ENCODE results near the gene TMEM120A. TPM values are rescaled to one million over a fixed set of nuclear protein-coding genes. Genes with fewer than 3 reads are reported as not detected.

The TMEM120A gene
- total RNA-seq, 1 donor from 2014 or later = 21.3 TPM

DNA sequence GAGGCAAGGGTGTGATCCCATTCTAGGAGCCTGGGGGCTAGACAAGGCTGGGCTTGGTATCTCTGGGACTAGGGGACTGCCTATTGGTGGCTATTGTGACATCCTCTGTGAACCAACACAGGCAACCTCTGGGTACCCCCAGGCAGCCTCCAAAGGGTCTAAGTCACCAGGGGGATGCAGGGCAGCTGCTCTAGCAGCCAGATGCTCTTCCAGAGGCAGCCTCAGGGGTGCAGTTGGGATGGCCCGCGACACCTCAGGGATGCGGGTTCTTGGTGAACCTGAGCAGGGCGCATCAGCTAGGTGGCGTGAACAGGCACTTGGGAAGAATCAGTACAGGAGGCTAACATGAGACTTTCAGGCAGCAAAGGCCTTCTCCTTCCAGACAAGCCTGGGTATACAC lies 1.6 kb upstream of the TMEM120A start:
- intact Hi-C loops (cut with micrococcal nuclease) = no loop called here

DNA sequence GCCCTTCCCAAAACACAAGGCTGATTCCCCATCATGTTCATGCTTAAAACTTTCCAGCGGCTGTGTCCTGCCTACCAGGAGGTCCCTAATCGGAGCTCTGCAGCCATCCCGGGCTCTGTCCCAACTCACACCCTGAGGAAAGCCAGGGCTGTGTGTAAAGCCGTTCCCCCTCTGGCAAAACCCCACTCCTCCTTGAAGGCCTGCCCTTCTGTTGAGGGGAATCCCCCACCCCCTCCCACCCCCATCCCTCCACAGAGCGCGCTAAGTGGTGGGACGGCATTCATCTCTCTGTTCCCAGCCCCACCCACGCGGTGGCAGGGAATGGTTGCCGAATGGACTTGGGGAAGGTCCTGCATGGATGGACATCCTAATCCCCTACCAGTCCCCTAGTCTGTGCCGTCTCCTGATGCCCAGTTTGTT lies 667 bp upstream of the TMEM120A start:
- intact Hi-C loops (cut with micrococcal nuclease) = no loop called here

GRCh38 chr7:75993689-75994387 lies 557 bp downstream of the TMEM120A start:
- intact Hi-C loops (cut with micrococcal nuclease) = loop anchor here (1.0 kb wide), 2 partner anchors 53 to 79 kb away; partner anchors contain the start of genes POR and STYXL1

DNA sequence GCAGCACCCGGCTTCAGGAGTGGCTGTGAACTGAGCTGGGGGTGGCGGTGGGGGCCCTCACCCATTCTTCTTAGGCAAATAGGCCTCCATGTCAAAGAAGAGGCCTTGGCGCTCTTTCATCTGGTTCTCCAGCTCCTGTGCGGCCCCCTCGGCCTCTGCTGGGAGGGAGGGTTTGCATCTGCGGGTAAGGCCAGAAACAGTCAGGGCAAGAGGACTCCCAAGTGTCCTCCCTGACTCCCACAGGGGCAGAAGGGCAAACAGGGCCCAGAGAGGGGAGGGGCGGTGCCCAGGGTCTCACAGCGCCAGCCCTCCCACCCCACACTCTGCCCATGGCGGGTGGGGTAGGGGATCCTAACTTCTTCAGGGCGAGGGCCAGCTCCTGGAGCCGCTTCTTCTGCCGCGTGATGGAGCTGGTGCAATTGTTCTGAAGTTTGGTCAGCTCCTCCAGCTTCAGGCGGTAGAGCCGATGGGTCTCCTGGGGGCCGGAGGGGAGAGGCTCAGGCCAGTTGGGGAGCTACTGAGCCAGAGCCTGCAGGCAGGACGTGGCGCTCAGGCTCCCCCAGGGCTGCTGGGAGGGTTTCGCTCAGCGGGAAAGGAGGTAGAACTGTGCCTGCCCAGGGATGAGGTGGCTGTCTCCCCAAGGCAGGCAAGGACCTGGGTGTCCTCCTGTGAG lies 2.2 kb downstream of the TMEM120A start:
- intact Hi-C loops (cut with micrococcal nuclease) = no loop called here

DNA sequence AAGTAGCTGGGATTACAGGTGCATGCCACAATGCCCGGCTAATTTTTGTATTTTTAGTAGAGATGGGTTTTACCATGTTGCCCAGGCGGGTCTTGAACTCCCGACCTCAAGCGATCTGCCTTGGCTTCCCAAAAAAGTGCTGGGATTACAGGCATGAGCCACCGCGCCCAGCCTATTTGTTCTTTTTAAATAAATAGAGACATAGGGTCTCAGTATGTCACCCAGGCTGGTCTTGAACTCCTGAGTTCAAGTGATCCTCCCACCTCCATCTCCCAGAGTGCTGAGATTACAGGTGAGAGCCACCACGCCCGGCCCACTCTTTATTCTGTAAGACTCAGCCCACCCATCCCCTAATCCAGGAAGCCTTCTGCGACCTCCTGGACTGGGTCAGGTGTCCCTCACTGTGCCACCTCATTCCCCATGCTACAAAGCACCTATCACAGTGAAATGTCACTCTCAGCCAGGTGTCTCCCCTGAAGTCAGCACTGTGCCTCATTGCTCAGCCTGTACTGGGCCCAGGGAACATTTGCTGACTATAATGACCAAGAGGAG lies 2.8 kb downstream of the TMEM120A start:
- intact Hi-C loops (cut with micrococcal nuclease) = no loop called here

DNA sequence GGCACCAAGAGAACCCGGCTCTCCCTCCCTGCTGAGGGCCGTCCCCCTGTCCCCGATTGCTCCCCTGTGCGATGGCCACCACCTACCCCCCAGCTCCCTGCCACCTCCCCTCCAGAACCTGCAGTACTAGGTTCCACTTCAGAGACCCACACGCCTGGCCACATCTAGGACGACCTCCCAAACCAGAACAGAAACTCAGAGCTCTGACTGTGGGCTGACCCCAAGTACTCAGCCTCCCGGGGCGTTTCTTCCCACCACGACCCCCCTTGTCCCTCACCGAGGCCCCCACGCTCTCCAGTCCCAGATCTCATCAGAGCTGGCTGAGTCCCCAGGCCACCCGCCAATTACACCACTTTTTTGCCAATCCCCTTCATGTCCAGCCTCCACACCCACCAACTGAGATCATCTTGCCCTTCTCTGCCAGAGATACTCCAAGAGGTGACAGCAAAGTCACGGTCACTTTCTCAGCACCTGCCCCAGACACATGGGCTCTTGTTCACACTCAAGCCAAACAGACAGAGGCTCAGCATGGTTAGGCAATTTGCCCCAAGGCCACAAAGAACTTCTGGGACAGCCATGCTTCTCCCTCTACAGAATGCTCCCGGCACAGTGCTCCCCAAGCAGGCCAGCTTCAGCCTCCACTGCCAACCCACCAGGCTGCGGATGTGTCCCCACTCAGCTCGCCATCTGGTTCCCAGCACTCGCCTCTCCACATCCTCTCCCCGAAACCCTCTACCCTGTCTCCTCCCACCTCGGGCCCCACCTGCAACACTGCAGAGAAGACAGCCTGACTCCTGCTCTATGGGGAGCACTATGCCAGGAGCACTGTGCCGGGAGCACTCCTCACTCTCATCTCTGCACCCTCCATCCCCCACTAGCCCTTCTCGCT lies 4.7 kb downstream of the TMEM120A start:
- intact Hi-C loops (cut with micrococcal nuclease) = no loop called here

DNA sequence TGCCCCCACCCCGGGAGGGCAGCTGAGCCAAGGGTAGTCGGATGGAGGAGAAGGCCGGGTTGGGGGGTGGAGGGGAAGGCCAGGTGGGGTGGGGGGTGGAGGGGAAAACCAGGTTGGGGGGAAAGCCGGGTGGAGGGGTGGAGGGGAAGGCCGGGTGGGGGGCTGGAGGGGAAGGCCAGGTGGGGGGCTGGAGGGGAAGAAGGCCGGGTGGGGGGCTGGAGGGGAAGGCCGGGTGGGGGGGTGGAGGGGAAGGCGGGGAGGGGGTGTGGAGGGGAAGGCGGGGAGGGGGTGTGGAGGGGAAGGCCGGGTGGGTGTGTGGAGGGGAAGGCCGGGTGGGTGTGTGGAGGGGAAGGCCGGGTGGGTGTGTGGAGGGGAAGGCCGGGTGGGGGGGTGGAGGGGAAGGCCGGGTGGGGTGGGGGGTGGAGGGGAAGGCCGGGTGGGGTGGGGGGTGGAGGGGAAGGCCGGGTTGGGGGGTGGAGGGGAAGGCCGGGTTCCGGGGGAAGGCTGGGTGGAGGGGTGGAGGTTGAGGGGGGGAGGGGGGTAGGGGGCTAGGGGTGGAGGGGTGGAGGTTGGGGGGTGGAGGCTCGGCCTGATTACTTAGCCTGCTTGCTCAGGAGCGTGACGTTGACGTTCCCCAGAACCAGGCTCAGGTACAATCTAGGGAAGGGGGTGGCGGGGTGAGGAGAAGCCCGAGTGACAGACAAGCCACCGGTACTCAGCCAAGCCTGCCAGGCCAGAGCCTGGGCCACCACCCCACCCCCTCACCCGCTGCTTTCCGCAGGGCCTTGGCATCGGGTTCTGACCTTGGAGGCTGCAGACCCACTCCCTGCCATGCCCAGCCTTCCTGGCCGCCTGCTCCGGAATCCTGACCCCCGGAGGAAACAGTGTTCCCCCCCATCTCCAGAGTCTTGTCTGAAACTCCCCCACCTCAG lies 5.6 kb downstream of the TMEM120A start:
- intact Hi-C loops (cut with micrococcal nuclease) = no loop called here

- intact Hi-C loops (cut with micrococcal nuclease) = no loop called here
Observed at GRCh38 chr7:75987805-75988567, 6.4 kb downstream of the TMEM120A start.

GRCh38 chr7:75987026-75987804 lies 7.2 kb downstream of the TMEM120A start:
- intact Hi-C loops (cut with micrococcal nuclease) = no loop called here

- intact Hi-C loops (cut with micrococcal nuclease) = no loop called here
Observed at GRCh38 chr7:75986147-75986781, 8.1 kb downstream of the TMEM120A start.

DNA sequence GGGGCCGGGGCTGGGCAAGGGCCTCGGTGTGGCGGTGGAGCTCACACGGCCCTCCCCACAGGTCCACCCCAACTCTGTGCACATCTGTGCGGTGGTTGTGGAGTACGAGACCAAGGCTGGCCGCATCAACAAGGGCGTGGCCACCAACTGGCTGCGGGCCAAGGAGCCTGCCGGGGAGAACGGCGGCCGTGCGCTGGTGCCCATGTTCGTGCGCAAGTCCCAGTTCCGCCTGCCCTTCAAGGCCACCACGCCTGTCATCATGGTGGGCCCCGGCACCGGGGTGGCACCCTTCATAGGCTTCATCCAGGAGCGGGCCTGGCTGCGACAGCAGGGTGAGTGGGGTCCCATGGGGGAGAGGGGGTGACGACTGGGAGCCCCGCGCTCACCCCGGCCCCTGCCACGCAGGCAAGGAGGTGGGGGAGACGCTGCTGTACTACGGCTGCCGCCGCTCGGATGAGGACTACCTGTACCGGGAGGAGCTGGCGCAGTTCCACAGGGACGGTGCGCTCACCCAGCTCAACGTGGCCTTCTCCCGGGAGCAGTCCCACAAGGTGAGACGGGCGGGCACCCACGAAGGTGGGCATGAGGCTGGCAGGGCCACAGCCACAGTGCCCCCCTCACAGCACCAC lies 8.8 kb downstream of the TMEM120A start:
- intact Hi-C loops (cut with micrococcal nuclease) = no loop called here

- intact Hi-C loops (cut with micrococcal nuclease) = no loop called here
Observed at GRCh38 chr7:75985009-75985517, 9.3 kb downstream of the TMEM120A start.

DNA sequence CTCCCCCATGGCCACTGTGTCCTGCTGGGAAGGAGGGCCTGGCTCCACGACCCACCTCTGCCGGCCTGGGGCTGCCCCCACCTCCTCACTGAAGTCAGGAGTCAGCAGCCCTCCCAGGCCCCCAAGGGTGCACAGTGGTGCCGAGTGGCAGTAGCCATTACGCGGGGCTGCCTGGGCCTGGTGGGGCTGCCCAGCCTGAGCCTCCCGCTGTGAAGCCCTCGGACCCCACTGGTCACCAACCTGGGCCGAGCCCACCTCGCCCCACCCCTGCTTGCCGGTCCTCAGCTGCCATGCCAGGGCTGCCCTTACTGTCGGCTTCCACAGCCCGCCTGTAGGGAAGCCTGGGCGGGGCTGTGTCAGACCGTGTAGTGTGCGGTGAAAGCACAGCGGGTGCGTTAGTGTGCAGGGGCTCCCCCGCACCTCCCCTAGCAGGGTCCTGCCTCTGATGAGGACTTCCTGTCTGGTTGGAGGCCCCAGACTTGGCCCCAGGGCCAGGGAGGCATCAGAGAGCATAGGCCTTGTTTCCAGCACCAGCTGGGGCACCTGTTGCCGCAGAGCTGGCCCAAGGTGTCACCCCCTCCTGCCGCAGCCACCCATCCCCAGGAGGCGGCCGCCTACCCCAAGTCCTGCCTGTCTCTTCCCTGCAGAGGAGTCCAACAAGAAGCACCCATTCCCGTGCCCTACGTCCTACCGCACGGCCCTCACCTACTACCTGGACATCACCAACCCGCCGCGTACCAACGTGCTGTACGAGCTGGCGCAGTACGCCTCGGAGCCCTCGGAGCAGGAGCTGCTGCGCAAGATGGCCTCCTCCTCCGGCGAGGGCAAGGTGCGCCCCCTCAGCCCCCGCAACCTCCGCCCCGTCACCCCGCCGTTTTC lies 10.0 kb downstream of the TMEM120A start:
- intact Hi-C loops (cut with micrococcal nuclease) = no loop called here

- intact Hi-C loops (cut with micrococcal nuclease) = no loop called here
Observed at GRCh38 chr7:75983471-75984129, 10.8 kb downstream of the TMEM120A start.

- intact Hi-C loops (cut with micrococcal nuclease) = no loop called here
Observed at GRCh38 chr7:75982306-75983064, 11.9 kb downstream of the TMEM120A start.
